HG03039 (cell line): ENCODE results near the gene GFOD1.

Experiments used
- ATAC-seq: cut with Tn5 transposase; IDR thresholded peaks from one replicate; pipeline ENCODE4 v1.9.1; 2021; ENCODE audit warnings: mild to moderate bottlenecking, moderate library complexity; ENCODE audit not compliant: unreplicated experiment

GFOD1 gene

DNA sequence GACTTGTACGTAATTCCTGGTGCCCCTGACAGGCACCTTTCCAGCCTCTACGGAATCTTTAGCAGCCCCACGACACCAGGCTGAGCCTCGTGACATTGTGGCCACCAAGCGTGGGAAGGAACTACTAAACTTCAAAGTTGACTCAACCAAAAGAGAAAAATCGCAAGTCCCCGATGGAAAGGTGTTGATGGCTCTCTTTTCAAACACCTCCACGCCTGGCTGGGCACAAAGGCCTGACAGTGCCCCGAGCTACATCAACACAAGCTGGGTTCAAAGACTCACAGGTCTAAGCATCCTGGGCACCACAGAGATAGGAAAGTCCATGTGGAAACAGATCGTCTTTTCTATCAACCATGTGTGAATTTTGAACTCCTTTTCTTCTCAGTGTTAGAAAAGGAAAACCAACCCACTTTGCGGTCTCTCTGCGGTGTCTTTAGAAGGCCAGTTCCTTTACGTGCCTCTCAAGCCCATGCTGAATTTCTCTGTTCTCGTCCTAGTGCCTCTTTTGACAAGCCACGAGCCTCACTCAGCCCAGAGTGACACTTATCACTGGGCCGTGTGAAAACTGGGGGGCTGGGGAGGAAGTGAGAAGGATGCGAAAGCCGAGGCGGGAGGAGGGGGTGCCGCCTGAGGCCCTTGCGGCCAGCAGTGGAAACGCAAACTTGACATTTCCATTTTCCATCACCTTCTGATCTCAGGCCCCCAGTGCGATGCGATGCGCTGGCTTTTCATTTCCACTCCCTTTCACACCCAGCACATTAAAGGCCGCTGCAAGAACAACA is 59.4 kb downstream of the GFOD1 start:
- peak; percentile 55 for ATAC-seq

DNA sequence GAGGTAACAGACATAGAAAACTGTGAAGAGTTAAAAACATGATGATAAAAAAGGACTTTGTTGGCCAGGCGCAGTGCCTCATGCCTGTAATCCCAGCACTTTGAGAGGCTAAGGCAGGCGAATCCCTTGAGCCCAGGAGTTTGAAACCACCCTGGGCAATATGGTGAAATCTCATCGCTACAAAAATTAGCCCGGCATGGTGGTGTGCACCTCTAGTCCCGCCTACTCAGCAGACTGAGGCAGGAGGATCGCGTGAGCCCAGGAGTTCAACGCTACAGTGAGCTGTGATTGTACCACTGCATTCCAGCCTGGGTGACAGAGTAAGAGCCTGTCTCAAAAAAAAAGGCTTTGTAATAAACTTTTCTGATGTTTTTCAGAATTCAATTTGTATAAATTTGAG is 60.1 kb downstream of the GFOD1 start:
- ATAC-seq = no peak

DNA sequence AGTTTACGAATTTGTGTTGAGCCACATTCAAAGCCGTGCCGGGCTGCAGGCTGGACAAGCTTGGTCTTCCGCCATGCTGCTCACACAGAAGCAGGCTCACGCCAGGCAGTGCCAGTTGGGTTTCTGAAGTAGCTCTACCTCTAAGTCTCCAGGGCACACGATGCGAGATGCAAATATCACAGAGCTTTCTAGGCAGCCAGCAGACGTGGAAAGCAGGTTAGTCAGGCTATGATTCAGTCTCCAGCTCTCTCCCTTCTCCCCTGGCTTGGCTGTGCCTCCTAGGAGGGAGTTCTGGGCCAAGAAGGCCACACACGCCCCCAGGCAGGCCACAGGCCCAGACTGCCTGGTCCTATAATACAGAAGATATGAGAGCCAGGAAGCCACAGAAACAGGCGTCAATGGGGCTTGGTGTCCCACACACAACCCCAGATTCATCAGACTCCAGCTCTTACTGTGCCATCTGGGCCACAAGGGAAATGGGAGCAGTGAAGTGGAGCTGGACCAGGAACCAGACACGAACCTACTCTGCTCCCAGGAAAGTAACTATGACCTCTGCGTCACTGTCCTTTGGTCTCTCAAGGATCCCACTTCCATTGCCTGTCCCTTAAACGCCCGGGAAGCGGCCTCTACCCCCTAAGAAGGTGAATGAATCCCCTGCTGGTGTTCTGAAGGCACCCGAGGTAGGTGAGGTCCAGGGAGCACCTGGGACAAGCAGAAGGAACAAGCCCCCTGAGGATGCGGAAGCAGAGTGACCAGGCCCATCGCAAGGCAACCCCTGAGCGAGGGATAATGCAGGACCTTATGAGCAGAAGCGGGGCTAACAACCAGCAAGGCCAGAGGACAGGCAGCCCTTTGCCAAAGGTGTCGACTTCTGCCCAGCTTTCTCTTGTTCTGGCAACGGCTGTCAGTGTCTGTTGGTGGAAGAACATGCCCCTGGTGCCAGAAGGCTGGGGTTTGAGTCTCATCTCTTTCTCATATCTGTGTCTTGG is 61.2 kb downstream of the GFOD1 start:
- ATAC-seq = no peak

DNA sequence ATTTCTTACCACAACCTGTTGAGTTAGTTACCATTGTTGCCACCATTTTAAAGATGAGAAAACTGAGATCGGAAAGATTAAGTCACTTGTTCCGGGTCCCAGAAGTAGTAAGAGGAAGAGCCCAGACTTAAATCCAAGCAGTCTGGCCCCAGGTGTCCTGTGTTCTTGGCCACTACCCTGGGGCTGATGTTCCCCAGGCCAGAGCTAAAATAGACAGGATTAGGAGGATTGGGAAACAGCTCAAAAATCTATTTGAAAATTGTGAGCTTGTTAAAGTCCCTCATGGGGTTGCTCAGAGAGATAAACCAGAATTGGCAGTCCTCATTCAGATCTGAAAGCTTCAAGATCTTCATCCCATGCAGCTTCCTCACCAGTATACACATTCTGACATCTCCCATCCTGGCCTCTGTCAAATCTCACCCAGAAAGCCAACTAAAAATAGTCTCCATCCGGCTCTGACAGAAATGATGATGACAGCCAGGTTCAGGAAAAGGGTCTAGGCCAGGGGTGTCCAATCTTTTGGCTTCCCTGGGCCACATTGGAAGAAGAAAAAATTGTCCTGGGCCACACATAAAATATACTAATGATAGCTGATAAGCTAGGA is 62.0 kb downstream of the GFOD1 start:
- ATAC-seq = no peak

DNA sequence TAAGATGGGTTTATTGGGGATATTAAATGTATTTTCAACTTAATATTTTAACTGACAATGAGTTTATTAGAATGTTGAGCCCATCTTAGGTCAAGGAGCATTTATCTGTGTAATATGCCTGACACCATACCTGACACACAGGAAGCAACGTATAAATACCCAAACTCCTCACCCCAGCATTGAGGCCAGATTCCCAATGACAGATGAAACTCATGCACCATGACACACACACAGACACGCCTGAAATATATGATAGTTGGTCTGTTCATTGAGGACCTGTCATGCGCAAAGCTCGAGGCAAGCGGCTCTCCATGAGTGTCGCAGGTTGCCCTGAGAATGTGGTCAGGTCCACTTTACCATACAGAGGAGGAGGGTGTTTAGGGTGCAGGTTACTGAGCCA is 64.1 kb downstream of the GFOD1 start:
- no peak for ATAC-seq

DNA sequence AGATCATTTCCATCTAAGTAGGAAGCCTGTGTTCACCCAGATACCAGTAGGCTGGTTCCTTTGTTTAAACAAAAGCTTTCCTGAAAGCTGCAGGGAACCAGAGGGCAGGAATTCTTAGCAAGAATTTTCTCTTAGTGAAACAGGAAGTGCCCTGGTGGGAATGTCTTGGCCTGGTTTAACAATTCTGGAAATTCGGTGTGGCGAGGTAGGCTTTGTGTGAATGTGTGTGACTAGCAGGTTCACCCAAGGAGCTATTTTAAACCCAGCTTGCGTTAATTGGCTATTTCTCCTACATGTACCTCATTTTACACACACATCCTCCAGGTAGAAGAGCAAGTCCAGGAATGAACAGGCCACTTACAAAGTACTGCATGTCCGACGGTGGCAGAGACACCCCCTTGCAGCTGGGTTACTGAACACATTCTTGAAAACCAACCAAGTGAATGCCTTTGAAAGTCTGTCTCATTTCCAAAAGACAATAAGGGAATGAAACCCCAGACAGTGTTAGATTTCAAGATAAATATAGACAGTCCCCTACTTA is 64.6 kb downstream of the GFOD1 start:
- ATAC-seq = no peak

DNA sequence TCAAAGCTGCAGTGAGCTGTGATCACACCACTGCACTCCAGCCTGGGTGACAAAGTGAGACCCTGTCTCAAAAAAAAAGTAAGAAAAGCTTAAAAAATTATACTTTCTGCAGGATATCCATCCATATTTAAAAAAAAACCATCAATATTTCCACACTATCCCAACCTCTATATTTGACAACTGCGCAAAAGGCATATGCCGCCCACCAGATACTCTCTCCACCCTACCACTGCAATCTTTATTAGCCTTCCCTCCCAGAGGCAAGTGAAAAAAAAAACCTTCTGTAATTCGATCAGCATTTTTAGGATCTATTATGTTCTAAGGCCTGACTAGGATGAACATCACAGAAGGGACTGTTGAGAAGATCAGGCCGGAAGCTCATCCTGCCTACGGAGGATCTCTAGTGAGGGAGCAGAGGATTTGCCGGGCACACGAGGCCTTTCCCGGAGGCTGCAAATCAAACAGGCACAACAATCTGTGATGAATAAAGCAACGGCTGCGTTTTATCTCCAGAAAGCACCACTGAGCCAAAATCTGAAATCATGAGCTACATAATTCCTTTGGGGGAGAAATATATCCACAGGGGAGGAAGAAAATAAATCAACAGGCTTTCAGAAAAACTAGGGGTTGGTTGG is 65.9 kb downstream of the GFOD1 start:
- ATAC-seq = no peak

DNA sequence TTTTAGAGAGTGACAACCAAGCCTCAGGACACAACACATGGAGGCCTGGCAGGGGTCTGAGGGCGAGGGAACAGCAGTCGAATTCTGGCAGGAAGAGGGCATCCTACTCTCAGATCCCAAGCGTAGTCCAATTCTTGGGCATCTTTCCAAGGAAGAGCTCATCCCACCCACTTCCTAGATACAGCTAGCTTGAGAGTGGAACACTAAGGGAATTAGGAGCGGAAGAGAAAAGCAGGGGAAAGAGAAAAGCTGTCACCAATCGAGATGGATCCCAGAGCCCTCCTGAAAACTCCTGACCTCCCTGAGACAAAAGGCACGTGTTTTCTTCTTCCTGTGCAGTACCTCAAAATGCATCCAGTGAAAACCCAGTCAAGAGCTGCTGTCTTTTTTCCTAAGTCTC is 67.1 kb downstream of the GFOD1 start:
- no peak for ATAC-seq

DNA sequence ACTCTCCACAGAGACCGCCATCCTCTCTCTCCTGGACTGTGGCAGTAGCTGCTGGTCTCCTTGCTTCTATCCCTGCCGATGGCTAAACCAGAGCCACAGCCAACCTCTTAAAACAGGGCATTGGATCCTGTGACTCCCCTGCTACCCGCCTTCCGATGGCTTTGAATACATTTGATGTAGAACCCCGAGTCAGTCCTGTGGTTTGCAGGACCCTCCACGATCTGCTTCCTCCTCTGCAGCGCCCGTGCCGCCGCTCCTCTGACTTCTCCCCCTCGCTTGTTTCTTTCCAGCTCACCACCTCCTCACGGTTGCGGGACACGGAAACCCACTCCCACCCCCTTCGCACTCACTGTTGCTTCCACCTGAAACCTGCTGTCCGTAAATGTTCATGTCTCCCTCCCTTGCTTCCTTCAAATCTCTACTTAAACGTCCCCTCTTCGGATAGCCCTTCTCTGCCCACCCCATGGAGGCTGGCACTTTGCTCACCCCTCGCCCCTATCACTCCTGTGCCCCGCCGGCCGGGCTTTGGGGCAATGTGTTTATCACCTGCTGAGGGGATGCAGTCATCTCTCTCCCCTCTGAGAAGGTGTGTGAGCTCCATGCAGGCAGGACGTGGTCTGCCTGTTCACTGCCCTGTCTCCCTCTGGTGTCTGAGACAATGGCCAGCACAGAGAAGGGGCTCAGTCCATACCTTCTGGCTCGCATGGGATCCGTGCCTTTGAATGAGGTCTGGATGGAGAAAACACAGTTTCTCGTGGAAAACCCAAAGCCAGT is 67.8 kb downstream of the GFOD1 start:
- ATAC-seq = no peak

DNA sequence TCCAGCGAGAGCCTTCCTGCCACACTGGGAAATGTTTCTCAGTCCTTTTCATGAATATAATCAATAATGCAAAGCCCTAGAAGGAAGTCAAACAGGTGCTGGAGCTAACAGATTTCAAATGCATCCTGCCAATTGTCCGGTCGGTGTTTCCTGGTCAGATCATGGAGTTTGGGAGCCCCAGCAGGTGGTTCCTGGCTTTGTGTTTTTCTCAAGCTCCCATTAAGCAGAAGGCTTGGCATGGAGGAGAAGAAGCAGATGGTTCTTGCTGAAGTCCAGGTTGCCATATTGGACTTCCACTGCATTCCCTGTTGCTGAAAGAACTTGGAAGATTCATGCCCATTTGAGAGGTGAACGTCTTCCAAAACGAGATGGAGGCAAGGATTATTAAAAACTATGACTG is 68.6 kb downstream of the GFOD1 start:
- ATAC-seq = no peak

DNA sequence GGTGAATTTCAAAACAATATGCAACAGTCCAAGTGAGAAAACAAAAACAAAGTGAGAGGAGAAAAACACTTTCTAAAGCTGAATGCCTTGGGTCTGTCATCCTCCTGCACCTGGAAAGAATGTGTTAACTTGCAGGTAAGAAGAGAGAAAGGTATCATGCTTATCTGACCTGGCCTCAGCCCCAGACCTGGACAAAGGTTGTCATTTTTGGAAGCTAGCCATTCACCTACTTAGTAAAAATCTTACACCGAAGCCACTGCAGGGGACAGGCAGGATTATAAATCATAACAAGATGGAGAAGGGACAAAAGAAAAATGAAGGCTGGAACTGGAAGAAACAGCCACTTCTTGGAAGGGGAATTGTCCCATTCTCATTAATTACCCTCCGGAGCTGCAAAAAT is 69.4 kb downstream of the GFOD1 start:
- no peak for ATAC-seq

DNA sequence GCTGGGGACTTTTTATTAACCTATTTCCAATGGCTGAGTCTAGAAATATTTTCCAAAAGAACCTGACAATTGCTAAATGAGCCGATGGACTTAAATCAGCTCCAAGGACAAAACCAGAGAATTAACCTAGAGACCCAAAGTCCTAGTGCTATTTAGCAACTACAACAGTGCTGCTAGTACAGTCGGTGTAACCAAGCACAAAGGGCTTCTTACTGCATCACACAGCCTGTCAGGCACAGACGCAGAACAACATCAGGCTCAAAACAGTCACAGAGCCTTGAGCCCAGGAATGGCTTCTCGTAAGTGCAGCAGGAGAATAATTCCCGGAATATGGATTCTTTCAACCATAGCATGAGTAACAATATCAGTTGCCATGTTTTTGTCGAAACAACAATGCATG is 70.0 kb downstream of the GFOD1 start:
- no peak for ATAC-seq

DNA sequence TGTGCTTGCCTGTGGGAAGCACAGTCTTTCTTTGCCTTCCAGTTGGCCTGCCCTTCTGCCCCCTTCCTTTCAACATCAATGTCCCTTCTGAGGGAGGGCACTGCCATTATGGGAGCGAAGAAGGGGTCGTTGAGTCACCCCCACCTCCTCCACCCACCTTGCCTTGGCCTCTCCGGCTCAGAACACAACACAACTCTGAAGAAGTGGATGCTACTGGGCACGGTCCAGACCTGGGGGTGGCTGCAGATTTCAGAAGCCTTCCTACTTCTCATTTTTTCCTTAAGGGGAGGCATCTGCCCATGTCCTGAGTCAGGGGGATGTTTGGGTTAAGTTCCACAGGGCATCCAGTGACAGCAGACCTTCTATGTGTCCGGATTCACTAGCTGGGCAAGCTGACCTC is 72.1 kb downstream of the GFOD1 start:
- ATAC-seq = no peak

DNA sequence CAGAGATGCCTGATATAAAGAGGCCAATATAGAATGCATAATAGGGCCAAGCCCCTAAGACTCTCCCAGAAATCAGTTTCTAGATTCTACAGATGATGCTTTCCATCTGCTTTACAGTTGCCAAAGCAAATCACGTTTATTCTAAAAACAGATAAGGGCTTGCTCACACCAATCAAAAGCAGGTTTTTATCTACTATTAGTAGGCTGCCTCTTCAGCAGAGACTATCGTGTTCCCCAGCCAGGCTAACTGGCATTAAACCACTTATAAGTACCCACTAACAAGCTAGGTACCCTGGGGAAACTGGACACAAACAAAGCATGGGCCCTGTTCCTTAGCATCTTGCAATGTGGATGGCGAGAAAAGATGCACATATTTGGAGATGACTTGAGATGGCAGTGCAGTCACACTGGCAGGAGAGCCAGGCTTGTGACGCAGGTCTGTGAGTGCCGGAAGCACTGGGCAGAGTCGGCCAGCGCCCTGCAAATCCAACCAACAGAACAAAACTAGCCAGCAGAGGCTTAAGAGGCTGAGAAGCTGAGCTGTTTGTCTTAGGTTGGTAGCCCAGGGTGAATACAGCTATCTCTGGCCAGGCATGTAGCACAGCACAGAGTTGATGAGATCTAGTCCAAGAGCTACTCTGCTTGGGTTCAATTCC is 73.4 kb downstream of the GFOD1 start:
- ATAC-seq = no peak

DNA sequence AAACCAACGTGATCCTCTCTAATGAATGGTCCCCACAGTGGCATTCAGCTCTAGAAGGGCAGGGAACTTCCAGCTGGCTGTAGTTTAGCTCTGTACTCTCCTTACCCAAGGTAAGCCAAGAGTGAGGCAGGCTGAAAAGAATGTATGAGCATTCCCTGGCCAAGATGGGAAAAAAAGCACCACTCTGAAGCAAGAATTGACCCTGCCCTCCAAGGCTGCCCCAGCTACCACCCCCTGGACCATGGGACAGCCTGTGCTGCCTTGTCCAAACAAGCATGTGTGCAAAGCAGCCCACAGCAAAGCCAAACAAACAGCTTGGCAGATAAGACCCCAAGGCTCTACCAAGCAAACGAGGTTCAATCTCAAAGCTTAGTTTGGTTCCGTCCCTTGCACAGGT is 73.9 kb downstream of the GFOD1 start:
- ATAC-seq = no peak

DNA sequence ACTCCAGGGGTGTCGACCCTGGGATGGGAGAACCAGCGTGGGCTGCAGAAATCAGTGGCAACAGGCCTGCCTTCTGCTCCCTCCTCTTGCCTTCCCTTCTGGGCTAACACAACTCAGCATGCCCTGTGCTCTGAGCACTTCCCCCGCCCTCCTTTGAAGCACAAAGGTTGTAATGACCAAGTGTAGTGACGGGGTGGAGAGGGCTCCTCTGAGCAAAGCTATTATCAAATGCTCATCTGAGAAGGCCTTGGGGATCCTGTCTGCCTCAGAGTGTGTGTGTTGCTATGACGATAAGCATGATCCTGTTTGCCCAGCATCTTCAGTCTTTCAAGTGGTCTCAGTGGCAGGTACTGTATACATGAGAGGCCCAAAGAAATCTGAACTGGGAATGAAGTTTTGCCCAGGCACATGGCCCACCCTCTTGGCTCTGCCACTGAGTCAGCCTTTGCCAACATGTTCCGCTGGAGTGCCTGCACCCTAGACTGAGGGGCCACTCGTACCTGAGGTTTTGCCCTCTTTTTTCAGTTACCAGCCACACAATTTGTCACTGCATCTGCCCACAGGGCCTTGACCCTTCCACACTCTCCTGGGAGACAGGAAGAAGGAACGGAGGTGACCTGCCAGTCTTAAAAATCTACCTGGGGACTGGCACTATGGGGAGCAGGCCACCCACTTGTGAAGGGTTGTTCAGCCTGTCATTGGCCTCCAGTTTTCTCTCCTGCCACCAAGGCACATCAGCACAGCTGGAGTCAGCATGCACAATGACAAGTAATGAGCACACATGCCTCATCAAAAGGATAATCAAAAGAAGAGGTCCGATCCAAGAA is 74.5 kb downstream of the GFOD1 start:
- ATAC-seq = no peak

DNA sequence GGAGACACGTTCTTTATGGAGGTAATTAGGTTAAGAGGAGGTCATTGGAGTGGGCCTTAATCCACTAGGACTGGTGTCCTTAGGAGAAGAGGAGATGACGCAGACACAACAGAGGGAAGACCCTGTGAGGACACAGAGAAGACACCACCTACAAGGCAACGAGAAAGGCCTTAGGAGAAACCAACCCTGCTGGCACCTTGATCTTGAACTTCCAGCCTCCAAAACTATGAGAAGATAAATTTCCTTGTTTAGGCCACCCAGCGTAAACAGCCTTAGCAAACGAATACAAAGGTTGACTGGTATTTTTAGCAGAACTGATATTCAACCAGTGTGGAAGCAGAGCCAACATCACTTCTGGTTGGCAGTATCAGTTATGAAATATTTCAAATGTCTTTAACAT is 75.2 kb downstream of the GFOD1 start:
- no peak for ATAC-seq

DNA sequence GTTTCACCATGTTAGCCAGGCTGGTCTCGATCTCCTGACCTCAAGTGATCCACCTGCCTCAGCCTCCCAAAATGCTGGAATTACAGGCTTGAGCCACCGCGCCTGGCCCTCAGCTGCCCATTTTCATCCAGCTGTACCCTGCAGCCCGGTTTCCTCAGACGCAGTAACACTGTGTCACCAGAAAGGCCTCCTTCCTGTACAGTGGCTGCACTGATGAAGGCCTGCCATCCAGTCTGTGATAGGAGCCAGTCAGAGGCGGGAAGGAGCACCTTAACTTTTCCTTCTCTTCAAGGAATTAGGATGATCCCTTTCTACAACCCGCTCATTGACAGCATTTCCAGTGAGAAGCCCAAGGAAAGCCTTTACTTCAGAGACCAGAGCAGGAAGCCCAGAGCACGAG is 75.9 kb downstream of the GFOD1 start:
- ATAC-seq = no peak

DNA sequence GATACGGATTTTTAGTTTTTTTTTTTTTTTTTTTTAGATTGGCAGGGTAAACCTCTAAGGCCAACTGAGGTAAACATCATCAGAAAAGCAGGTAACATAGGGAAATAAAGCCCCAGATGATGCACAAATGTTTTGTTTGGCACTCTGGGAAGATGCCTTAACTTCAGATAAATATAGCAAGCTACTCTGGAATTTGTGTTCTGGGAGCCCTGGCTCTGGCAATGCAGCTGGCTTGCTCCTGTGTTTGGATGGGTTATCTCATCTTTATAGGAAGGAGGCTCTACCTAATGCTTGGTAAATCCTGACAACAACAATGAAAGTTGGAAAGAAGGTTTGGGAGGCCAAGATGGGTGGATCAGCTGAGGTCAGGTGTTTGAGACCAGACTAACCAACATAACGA is 77.4 kb downstream of the GFOD1 start:
- no peak for ATAC-seq
